Body of pancreas (tissue), 4 donors: ENCODE measurements around the gene HTR2B. TPM values are rescaled to one million over a fixed set of nuclear protein-coding genes. Genes with fewer than 3 reads are reported as not detected.
"Not testable (repeated sequence)": the region's sequence is repeated elsewhere in the genome, so short reads cannot be mapped to it uniquely, and the experiment has no call there.

Experiments used
- ATAC-seq: fragments of 150-250 bp; one replicate; pipeline ENCODE4 v1.9.1; 2016
- DNase-seq, 4 donors: peaks; one replicate each; pipeline ENCODE4 v3.0.0-alpha.2; 2019
- H3K27ac ChIP-seq, 4 donors: fragments of 200-600 bp; sonication (generic); 1 replicate in 3 of 4; 2 replicates in 1 of 4; pipeline versions ENCODE4 v1.5.1 to v1.6.1; 2016 to 2019; ENCODE audit warnings: mild to moderate bottlenecking in 1 of 4, mixed read lengths in 1 of 4, moderate library complexity in 1 of 4
- H3K27me3 ChIP-seq, 2 donors: fragments of 200-600 bp; sonication (generic); one replicate each; pipeline ENCODE4 v1.6.0; 2016; ENCODE audit warnings: mild to moderate bottlenecking in 1 of 2
- H3K36me3 ChIP-seq, 2 donors: fragments of 200-600 bp; sonication (generic); replicated peaks in 1 of 2; 2 replicates each; pipeline ENCODE4 v1.5.1; 2016; ENCODE audit warnings: low read depth in 2 of 2; ENCODE audit not compliant: insufficient read depth in 1 of 2
- H3K4me1 ChIP-seq: fragments of 200-600 bp; sonication (generic); one replicate; pipeline ENCODE4 v1.6.0; 2016
- H3K4me3 ChIP-seq, 2 donors: fragments of 200-600 bp; sonication (generic); 1 replicate in 1 of 2; 2 replicates in 1 of 2; pipeline ENCODE4 v1.5.1; 2016 to 2019
- H3K9me3 ChIP-seq, 3 donors: fragments of 200-600 bp; sonication (generic); 1 replicate in 2 of 3; 2 replicates in 1 of 3; pipeline ENCODE4 v1.5.1; 2016
- CTCF ChIP-seq, 7 experiments: fragments of 450-650 bp in 4 of 7; fragments of 200-600 bp in 3 of 7; sonication (generic) in 3 of 7; IDR thresholded peaks; one replicate each; pipeline ENCODE4 v1.5.1; 2016 to 2019; ENCODE audit warnings: antibody characterized with exemption in 7 of 7
- POLR2A ChIP-seq, 3 donors: fragments of 450-650 bp; IDR thresholded peaks; one replicate each; pipeline ENCODE4 v1.6.1; 2016; ENCODE audit warnings: antibody characterized with exemption in 3 of 3, mild to moderate bottlenecking in 2 of 3
- WGBS, 2 donors: methylation state at CpG; one replicate each; pipeline ENCODE4 v1.1.5; 2017; 5-methylcytosine and 5-hydroxymethylcytosine counted together
- intact Hi-C: fragments of 100-400 bp; cut with DNase I; formaldehyde crosslinking; loops from one replicate; pipeline ENCODE4 v1.15.1; 2023
- total RNA-seq, 2 donors: library from RNA; depleted of rRNA; stranded (reverse); fragments of >200 nt; gene quantifications; one replicate each; pipeline ENCODE4 v1.1.0, GENCODE V29; 2016

Gene HTR2B
- total RNA-seq, 2 donors from 2014 or later = not detected

- TF ChIP-seq CTCF (IDR thresholded peaks at IDR 0.05) (no peak), POLR2A (IDR thresholded peaks at IDR 0.05) (no peak)
- Histone ChIP-seq H3K4me1 (no peaks in the 10 kb centered on the region), H3K9me3 (no peaks in the 10 kb centered on the region), H3K27me3 (no peaks in the 10 kb centered on the region), H3K4me3 (no peak overlapping the region), H3K36me3 (no peaks in the 10 kb centered on the region), H3K27ac (no peak overlapping the region)
- ATAC-seq (no peak), DNase-seq (no peak)
- 95 to 96% methylated on average over 1 of the region's 1 CpG for WGBS, 2 donors
- intact Hi-C loops = no loop called here
Observed at GRCh38 chr2:231111987-231112386, 12.9 kb downstream of the HTR2B start.

GRCh38 chr2:231110551-231110950 lies 14.3 kb downstream of the HTR2B start:
- WGBS, 2 donors = 82% methylated on average over 1 of the region's 1 CpG
- no peak overlapping the region for H3K27ac ChIP-seq

GRCh38 chr2:231104115-231104713 lies 20.6 kb downstream of the HTR2B start:
- Histone ChIP-seq H3K4me1 (no peaks in the 10 kb centered on the region), H3K36me3 (no peaks in the 10 kb centered on the region), H3K27me3 (no peaks in the 10 kb centered on the region), H3K27ac (no peak overlapping the region), H3K4me3 (no peak overlapping the region), H3K9me3 (peaks cover 0 to 11% (median 0%) of the 10 kb centered on the region in 3 donors)
- 9 to 15% methylated on average over 3 of the region's 3 CpGs for WGBS, 2 donors
- TF ChIP-seq CTCF (IDR thresholded peaks at IDR 0.05) = peak; percentile 37 to 80 (median 77)
- TF ChIP-seq POLR2A (IDR thresholded peaks at IDR 0.05) = no peak
- peak; percentile 72 for ATAC-seq
- peak; percentile 43 to 66 (median 60) for DNase-seq
- intact Hi-C loops = no loop called here

More at GRCh38 chr2:231110551-231110950, 14.3 kb downstream of the HTR2B start:
- Histone ChIP-seq H3K27me3 (no peaks in the 10 kb centered on the region), H3K4me3 (no peak overlapping the region), H3K36me3 (no peaks in the 10 kb centered on the region), H3K9me3 (no peaks in the 10 kb centered on the region), H3K4me1 (no peaks in the 10 kb centered on the region)
- intact Hi-C loops = no loop called here
- no peak for TF ChIP-seq CTCF (IDR thresholded peaks at IDR 0.05)
- TF ChIP-seq POLR2A (IDR thresholded peaks at IDR 0.05) = no peak
- no peak for DNase-seq
- no peak for ATAC-seq

- Histone ChIP-seq H3K36me3 (no peaks in the 10 kb centered on the region), H3K4me1 (no peaks in the 10 kb centered on the region), H3K27ac (no peak overlapping the region), H3K4me3 (no peak overlapping the region), H3K9me3 (peaks cover 0 to 18% (median 0%) of the 10 kb centered on the region in 3 donors), H3K27me3 (no peaks in the 10 kb centered on the region)
- ATAC-seq (no peak), DNase-seq (no peak)
- intact Hi-C loops = no loop called here
- TF ChIP-seq POLR2A (IDR thresholded peaks at IDR 0.05) (no peak), CTCF (IDR thresholded peaks at IDR 0.05) (no peak)
- WGBS, 2 donors = 83 to 84% methylated on average over 2 of the region's 2 CpGs
Observed at GRCh38 chr2:231102772-231103171, 22.1 kb downstream of the HTR2B start.

- no peak for ATAC-seq
- DNase-seq = no peak
- H3K27ac ChIP-seq = no peak overlapping the region
- no peaks in the 10 kb centered on the region for H3K4me1 ChIP-seq
- TF ChIP-seq CTCF (IDR thresholded peaks at IDR 0.05) (no peak), POLR2A (IDR thresholded peaks at IDR 0.05) (no peak)
- H3K4me3 ChIP-seq = no peak overlapping the region
- H3K36me3 ChIP-seq = no peaks in the 10 kb centered on the region
- peaks cover 0 to 18% (median 0%) of the 10 kb centered on the region in 3 donors for H3K9me3 ChIP-seq
- intact Hi-C loops = no loop called here
- H3K27me3 ChIP-seq = no peaks in the 10 kb centered on the region
- 82 to 89% methylated on average over 4 of the region's 4 CpGs for WGBS, 2 donors
Observed at GRCh38 chr2:231100990-231101389, 23.9 kb downstream of the HTR2B start.

GRCh38 chr2:231100321-231100720 lies 24.5 kb downstream of the HTR2B start:
- peaks cover 0 to 18% (median 0%) of the 10 kb centered on the region in 3 donors for H3K9me3 ChIP-seq
- WGBS, 2 donors = 95 to 100% methylated on average over 2 of the region's 2 CpGs
- H3K36me3 ChIP-seq, H3K4me1 ChIP-seq, H3K27ac ChIP-seq, H3K4me3 ChIP-seq, ATAC-seq, intact Hi-C loops, DNase-seq, H3K27me3 ChIP-seq: not testable (repeated sequence)
